ENCODE measurements around the gene GPR27. TPM values are rescaled to one million over a fixed set of nuclear protein-coding genes. Genes with fewer than 3 reads are reported as not detected.

Gene GPR27
- total and polyA plus RNA-seq, 10 of the 15 experiments (the other 5 are each of a cell fraction or from before 2014, with no cell fraction given): not detected

- no peak for TF ChIP-seq POLR2AphosphoS2 (IDR thresholded peaks at IDR 0.05; ENCODE audit: low read depth, low read length)
- TF ChIP-seq, protein P1, sequence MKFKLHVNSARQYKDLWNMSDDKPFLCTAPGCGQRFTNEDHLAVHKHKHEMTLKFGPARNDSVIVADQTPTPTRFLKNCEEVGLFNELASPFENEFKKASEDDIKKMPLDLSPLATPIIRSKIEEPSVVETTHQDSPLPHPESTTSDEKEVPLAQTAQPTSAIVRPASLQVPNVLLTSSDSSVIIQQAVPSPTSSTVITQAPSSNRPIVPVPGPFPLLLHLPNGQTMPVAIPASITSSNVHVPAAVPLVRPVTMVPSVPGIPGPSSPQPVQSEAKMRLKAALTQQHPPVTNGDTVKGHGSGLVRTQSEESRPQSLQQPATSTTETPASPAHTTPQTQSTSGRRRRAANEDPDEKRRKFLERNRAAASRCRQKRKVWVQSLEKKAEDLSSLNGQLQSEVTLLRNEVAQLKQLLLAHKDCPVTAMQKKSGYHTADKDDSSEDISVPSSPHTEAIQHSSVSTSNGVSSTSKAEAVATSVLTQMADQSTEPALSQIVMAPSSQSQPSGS (IDR thresholded peaks at IDR 0.05; ENCODE audit: low read length): no peak
Observed at GRCh38 chr3:71722693-71723092, 31.0 kb upstream of the GPR27 start (continued).

DNA sequence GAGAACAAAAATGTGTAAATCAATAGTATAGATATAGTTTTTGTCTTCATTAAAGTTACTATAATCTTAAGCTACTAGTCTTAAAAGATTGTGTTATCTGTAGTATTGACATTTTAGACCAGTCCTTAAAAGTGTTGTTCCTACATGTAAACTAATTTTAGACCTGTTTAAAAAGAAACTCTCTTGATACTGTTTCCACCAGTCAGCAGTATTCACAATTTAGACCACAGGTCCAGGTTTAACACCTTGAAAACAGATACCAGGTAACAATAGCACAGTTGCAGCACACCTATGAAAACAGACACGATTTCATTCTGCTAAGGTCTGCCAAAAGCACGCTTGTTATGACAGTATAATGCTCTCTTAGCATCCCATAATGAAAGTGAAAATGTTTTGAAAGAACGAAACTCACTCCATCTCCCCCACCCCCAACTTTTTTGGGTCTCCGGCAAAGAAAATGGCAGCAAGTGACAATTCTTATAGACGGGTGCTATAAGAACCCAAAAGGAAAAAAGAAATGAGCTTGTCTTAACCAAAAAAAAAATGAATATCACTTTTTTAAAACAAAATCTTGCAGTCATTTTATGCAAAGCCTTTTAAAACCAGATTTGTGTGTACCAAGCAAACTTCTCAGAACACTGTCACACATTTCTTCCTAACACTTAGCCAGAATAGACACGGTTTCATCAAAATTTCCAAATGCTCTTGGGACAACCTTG, 30.0 kb upstream of the GPR27 start:
- Histone ChIP-seq H3K4me3 (no peak overlapping the region), H3K4me1 (ENCODE audit: control insufficient read depth, insufficient read depth, low read length) (peaks cover 10% of the 10 kb centered on the region)
- no peak for FAIRE-seq

More for the DNA sequence above, 30.0 kb upstream of the GPR27 start:
- in situ Hi-C loops (cut with MboI) (no loop called here), intact Hi-C loops (cut with micrococcal nuclease; ENCODE audit: unreplicated experiment) (no loop called here)
- H3K9ac ChIP-seq (ENCODE audit: control insufficient read depth, insufficient read depth, low read length): no peak overlapping the region
- no peaks in the 10 kb centered on the region for H4K20me1 ChIP-seq (ENCODE audit: control insufficient read depth, insufficient read depth)
- ATAC-seq (peak; percentile 65), DNase-seq (ENCODE audit: low read depth, low spot score) (no peak)
- H3K4me2 ChIP-seq (ENCODE audit: control insufficient read depth, insufficient read depth): peak overlapping the region; percentile 94
- WGBS (ENCODE audit: insufficient coverage, insufficient replicate concordance, low lambda C conversion rate, missing lambda C conversion rate): 2% methylated on average over 6 of the region's 6 CpGs
- CTCF ChIA-PET: interaction anchor here (1.2 to 1.8 kb wide), 2 partner anchors 12 kb away, joined by 3 to 6 read pairs; no protein-coding TSS in a partner anchor
- no peaks in the 10 kb centered on the region for H3K79me2 ChIP-seq (ENCODE audit: control insufficient read depth, insufficient read depth, low read length)
- SMC1A ChIA-PET (ENCODE audit: uncharacterized antibody, unreplicated experiment): interaction anchor here (1.1 kb wide), 1 partner anchor 937 kb away, joined by 4 read pairs; no protein-coding TSS in a partner anchor
- no peak overlapping the region for H2AFZ ChIP-seq (ENCODE audit: control insufficient read depth, low read depth, low read length)
- H3K36me3 ChIP-seq (ENCODE audit: control insufficient read depth in 2 of 2, insufficient read depth in 2 of 2, low read length in 1 of 2): no peaks in the 10 kb centered on the region
- H3K9me3 ChIP-seq (replicated peaks; ENCODE audit: control insufficient read depth, insufficient read depth, low read length): no peaks in the 10 kb centered on the region; the same call in 2 of the 3 replicates
- no peak overlapping the region for H3K27ac ChIP-seq (ENCODE audit: control insufficient read depth, insufficient read depth)
- RAD21 ChIA-PET (ENCODE audit: unreplicated experiment): no interaction called here
- TF ChIP-seq POLR2AphosphoS2 (IDR thresholded peaks at IDR 0.05; ENCODE audit: low read depth, low read length) (no peak), EZH2 (IDR thresholded peaks at IDR 0.05; ENCODE audit: borderline replicate concordance, control insufficient read depth, low read depth, low read length) (no peak), EP300 (IDR thresholded peaks at IDR 0.05; ENCODE audit: borderline replicate concordance in 1 of 2, control insufficient read depth in 1 of 2, low read depth in 2 of 2, low read length in 2 of 2) (no peak), YY1 (IDR thresholded peaks at IDR 0.05; ENCODE audit: low read depth, low read length) (0 out of 2 replicates have a peak, but pooled peaks have one; percentile 39), ZNF687 (IDR thresholded peaks at IDR 0.05) (no peak), USF2 (IDR thresholded peaks at IDR 0.05; ENCODE audit: borderline replicate concordance, low read depth, low read length) (no peak)
- peaks cover 9 to 12% of the 10 kb centered on the region in 2 experiments for H3K27me3 ChIP-seq (replicated peaks in 1 of 2; ENCODE audit: control insufficient read depth in 2 of 2, insufficient read depth in 2 of 2, low read length in 1 of 2)
- no TSS peak for BruUV-seq (replicated peaks)
- POLR2A ChIA-PET: no interaction called here
